DOHH2 (cell line): Measurements from ENCODE around the gene EOGT.

Experiments
- EZH2phosphoT487 ChIP-seq: fragments of 200-600 bp; sonication (generic); IDR thresholded peaks from 2 replicates; pipeline ENCODE4 v1.6.1; 2017; ENCODE audit warnings: borderline replicate concordance, mild to moderate bottlenecking, antibody characterized with exemption, low read length, moderate library complexity, mixed read lengths
- TF ChIP-seq, protein P1 (sequence below): fragments of 200-600 bp; sonication (generic); IDR thresholded peaks from one replicate; pipeline ENCODE4 v1.5.1; 2014; ENCODE audit warnings: antibody characterized with exemption, mild to moderate bottlenecking, low read depth, low read length; ENCODE audit not compliant: poor library complexity, severe bottlenecking

DNA sequence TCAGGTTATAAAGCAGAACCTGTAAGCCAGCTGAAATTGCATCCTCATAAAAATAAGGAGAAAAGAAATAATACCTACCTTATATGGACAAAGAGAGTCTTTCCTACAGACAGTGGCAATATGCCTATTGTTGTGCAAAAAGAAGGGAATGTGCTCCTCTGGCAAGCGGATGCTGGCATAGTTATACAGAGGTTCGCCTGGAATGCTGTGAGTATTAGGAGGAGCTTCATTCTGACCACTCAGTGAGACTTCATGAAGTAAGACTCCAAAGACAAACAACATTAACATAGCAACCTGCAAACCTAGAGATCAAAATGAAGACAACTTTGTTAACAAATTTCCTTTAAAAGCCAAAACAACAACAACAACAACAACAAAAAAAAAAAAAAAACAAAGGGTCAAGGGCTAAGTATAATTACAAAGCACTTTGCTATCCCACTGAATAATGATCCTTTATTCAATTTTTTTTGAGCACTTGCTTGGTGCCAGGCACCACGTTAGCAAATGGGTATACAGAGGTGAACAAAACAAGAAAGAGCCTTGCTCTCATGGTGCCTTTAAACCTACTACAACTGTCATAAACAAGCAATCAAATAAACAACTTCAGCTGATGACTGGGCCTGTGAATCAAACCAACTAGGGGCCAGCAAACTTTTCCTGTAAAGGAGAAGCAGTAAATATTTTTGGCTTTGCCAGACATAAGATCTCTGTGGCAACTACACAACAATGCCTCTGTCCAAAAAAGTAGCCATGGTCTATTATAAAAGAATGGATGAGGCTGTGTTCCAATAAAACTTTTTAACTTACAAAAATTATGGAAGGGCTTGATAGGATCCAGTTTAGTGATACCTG, 3.7 kb downstream of the EOGT start:
- TF ChIP-seq, protein P1, sequence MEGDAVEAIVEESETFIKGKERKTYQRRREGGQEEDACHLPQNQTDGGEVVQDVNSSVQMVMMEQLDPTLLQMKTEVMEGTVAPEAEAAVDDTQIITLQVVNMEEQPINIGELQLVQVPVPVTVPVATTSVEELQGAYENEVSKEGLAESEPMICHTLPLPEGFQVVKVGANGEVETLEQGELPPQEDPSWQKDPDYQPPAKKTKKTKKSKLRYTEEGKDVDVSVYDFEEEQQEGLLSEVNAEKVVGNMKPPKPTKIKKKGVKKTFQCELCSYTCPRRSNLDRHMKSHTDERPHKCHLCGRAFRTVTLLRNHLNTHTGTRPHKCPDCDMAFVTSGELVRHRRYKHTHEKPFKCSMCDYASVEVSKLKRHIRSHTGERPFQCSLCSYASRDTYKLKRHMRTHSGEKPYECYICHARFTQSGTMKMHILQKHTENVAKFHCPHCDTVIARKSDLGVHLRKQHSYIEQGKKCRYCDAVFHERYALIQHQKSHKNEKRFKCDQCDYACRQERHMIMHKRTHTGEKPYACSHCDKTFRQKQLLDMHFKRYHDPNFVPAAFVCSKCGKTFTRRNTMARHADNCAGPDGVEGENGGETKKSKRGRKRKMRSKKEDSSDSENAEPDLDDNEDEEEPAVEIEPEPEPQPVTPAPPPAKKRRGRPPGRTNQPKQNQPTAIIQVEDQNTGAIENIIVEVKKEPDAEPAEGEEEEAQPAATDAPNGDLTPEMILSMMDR: no peak
- TF ChIP-seq EZH2phosphoT487: no peak
